Astrocyte (in vitro differentiated cells and primary cell): ENCODE measurements around the gene ADCY5.

Experiments used
- CTCF ChIP-seq: IDR thresholded peaks from 2 replicates; pipeline ENCODE4 v1.5.1; 2011; ENCODE audit warnings: low read depth, mild to moderate bottlenecking, inconsistent platforms, low read length, moderate library complexity; ENCODE audit not compliant: insufficient read depth
- EZH2 ChIP-seq: IDR thresholded peaks from 2 replicates; pipeline ENCODE4 v1.6.1; 2012; ENCODE audit warnings: mild to moderate bottlenecking, low read length, inconsistent platforms; ENCODE audit not compliant: insufficient read depth

GRCh38 chr3:123295171-123295900 lies 153.6 kb downstream of the ADCY5 start:
- TF ChIP-seq EZH2 = no peak
- no peak for TF ChIP-seq CTCF
